ENCODE measurements around the gene INPP5A. TPM values are rescaled to one million over a fixed set of nuclear protein-coding genes. Genes with fewer than 3 reads are reported as not detected.
"Not testable (repeated sequence)": the region's sequence is repeated elsewhere in the genome, so short reads cannot be mapped to it uniquely, and the experiment has no call there.

INPP5A gene
- total and polyA plus RNA-seq, 4 donors = 37.7 to 112 (median 54.9) TPM

GRCh38 chr10:132768346-132769248 lies 231.0 kb downstream of the INPP5A start:
- intact Hi-C loops (cut with DNase I) = no loop called here
- peaks cover 0 to 8% of the 10 kb centered on the region in 2 donors for H3K36me3 ChIP-seq (ENCODE audit: control insufficient read depth in 1 of 2, insufficient read depth in 2 of 2, low read length in 1 of 2)
- ATAC-seq (ENCODE audit: low FRiP score) = no peak
- peaks cover 2% of the 10 kb centered on the region for H3K9me3 ChIP-seq (ENCODE audit: control insufficient read depth, low read length)
- H3K27me3 ChIP-seq (ENCODE audit: control insufficient read depth in 1 of 2, insufficient read depth in 2 of 2, low read length in 1 of 2) = no peaks in the 10 kb centered on the region
- no peak overlapping the region for H3K4me3 ChIP-seq (ENCODE audit: low read length in 2 of 2)
- no peak for DNase-seq
- H3K4me1 ChIP-seq (ENCODE audit: control insufficient read depth in 1 of 2, insufficient read depth in 2 of 2, low read length in 2 of 2) = no peaks in the 10 kb centered on the region
- H3K27ac ChIP-seq (ENCODE audit: low read depth in 1 of 2, low read length in 2 of 2) = no peak overlapping the region
- 98% methylated on average over 41 of the region's 41 CpGs for WGBS, 2 donors

GRCh38 chr10:132770061-132771021 lies 232.8 kb downstream of the INPP5A start:
- intact Hi-C loops (cut with DNase I) = no loop called here

GRCh38 chr10:132772816-132773215 lies 235.2 kb downstream of the INPP5A start:
- WGBS, 2 donors = 92 to 93% methylated on average over 19 to 20 of the region's 25 CpGs
- not testable (repeated sequence) for H3K27me3 ChIP-seq (ENCODE audit: control insufficient read depth in 1 of 2, insufficient read depth in 2 of 2, low read length in 1 of 2); H3K27ac ChIP-seq (ENCODE audit: low read depth in 1 of 2, low read length in 2 of 2)

More at GRCh38 chr10:132770061-132771021, 232.8 kb downstream of the INPP5A start:
- 95 to 96% methylated on average over 40 to 45 of the region's 45 CpGs for WGBS, 2 donors
- ATAC-seq (ENCODE audit: low FRiP score) (no peak), DNase-seq (no peak)
- H3K27me3 ChIP-seq (ENCODE audit: control insufficient read depth in 1 of 2, insufficient read depth in 2 of 2, low read length in 1 of 2) = no peaks in the 10 kb centered on the region
- peaks cover 2% of the 10 kb centered on the region for H3K9me3 ChIP-seq (ENCODE audit: control insufficient read depth, low read length)
- H3K4me3 ChIP-seq (ENCODE audit: low read length in 2 of 2) = no peak overlapping the region
- no peaks in the 10 kb centered on the region for H3K4me1 ChIP-seq (ENCODE audit: control insufficient read depth in 1 of 2, insufficient read depth in 2 of 2, low read length in 2 of 2)
- H3K27ac ChIP-seq (ENCODE audit: low read depth in 1 of 2, low read length in 2 of 2) = no peak overlapping the region
- H3K36me3 ChIP-seq (ENCODE audit: control insufficient read depth in 1 of 2, insufficient read depth in 2 of 2, low read length in 1 of 2) = peaks cover 0 to 8% of the 10 kb centered on the region in 2 donors

GRCh38 chr10:132774181-132774901 lies 236.8 kb downstream of the INPP5A start:
- no peak for DNase-seq
- ATAC-seq (ENCODE audit: low FRiP score) = no peak
- peaks cover 0 to 5% of the 10 kb centered on the region in 2 donors for H3K36me3 ChIP-seq (ENCODE audit: control insufficient read depth in 1 of 2, insufficient read depth in 2 of 2, low read length in 1 of 2)
- WGBS, 2 donors = 75 to 78% methylated on average over 28 to 29 of the region's 29 CpGs
- H3K4me3 ChIP-seq (ENCODE audit: low read length in 2 of 2) = no peak overlapping the region
- no peak overlapping the region for H3K27ac ChIP-seq (ENCODE audit: low read depth in 1 of 2, low read length in 2 of 2)
- H3K4me1 ChIP-seq (ENCODE audit: control insufficient read depth in 1 of 2, insufficient read depth in 2 of 2, low read length in 2 of 2) = no peaks in the 10 kb centered on the region
- intact Hi-C loops (cut with DNase I) = no loop called here
- H3K9me3 ChIP-seq (ENCODE audit: control insufficient read depth, low read length) = peaks cover 1% of the 10 kb centered on the region
- no peaks in the 10 kb centered on the region for H3K27me3 ChIP-seq (ENCODE audit: control insufficient read depth in 1 of 2, insufficient read depth in 2 of 2, low read length in 1 of 2)

More at GRCh38 chr10:132772816-132773215, 235.2 kb downstream of the INPP5A start:
- H3K4me3 ChIP-seq (ENCODE audit: low read length in 2 of 2); DNase-seq; H3K36me3 ChIP-seq (ENCODE audit: control insufficient read depth in 1 of 2, insufficient read depth in 2 of 2, low read length in 1 of 2); ATAC-seq (ENCODE audit: low FRiP score); intact Hi-C loops (cut with DNase I); H3K9me3 ChIP-seq (ENCODE audit: control insufficient read depth, low read length); H3K4me1 ChIP-seq (ENCODE audit: control insufficient read depth in 1 of 2, insufficient read depth in 2 of 2, low read length in 2 of 2): not testable (repeated sequence)

- WGBS, 2 donors = 79 to 82% methylated on average over 14 to 22 of the region's 22 CpGs
- peaks cover 0 to 10% of the 10 kb centered on the region in 2 donors for H3K36me3 ChIP-seq (ENCODE audit: control insufficient read depth in 1 of 2, insufficient read depth in 2 of 2, low read length in 1 of 2)
- no peaks in the 10 kb centered on the region for H3K27me3 ChIP-seq (ENCODE audit: control insufficient read depth in 1 of 2, insufficient read depth in 2 of 2, low read length in 1 of 2)
- H3K4me1 ChIP-seq (ENCODE audit: control insufficient read depth in 1 of 2, insufficient read depth in 2 of 2, low read length in 2 of 2) = no peaks in the 10 kb centered on the region
- intact Hi-C loops (cut with DNase I) = no loop called here
- no peak overlapping the region for H3K4me3 ChIP-seq (ENCODE audit: low read length in 2 of 2)
- no peak overlapping the region for H3K27ac ChIP-seq (ENCODE audit: low read depth in 1 of 2, low read length in 2 of 2)
- no peak for ATAC-seq (ENCODE audit: low FRiP score)
- no peak for DNase-seq
- H3K9me3 ChIP-seq (ENCODE audit: control insufficient read depth, low read length) = no peaks in the 10 kb centered on the region
These were observed 237.6 kb downstream of the INPP5A start for GRCh38 chr10:132774902-132775863.

- no peak for DNase-seq
- H3K9me3 ChIP-seq (ENCODE audit: control insufficient read depth, low read length) = peaks cover 2% of the 10 kb centered on the region
- no peak overlapping the region for H3K4me3 ChIP-seq (ENCODE audit: low read length in 2 of 2)
- no peaks in the 10 kb centered on the region for H3K4me1 ChIP-seq (ENCODE audit: control insufficient read depth in 1 of 2, insufficient read depth in 2 of 2, low read length in 2 of 2)
- WGBS, 2 donors = 93 to 95% methylated on average over 18 of the region's 18 CpGs
- no peaks in the 10 kb centered on the region for H3K27me3 ChIP-seq (ENCODE audit: control insufficient read depth in 1 of 2, insufficient read depth in 2 of 2, low read length in 1 of 2)
- peaks cover 0 to 13% of the 10 kb centered on the region in 2 donors for H3K36me3 ChIP-seq (ENCODE audit: control insufficient read depth in 1 of 2, insufficient read depth in 2 of 2, low read length in 1 of 2)
- no peak for ATAC-seq (ENCODE audit: low FRiP score)
- H3K27ac ChIP-seq (ENCODE audit: low read depth in 1 of 2, low read length in 2 of 2) = no peak overlapping the region
- intact Hi-C loops (cut with DNase I) = no loop called here
These were observed 238.6 kb downstream of the INPP5A start for GRCh38 chr10:132776186-132776585.

GRCh38 chr10:132776821-132777220 lies 239.2 kb downstream of the INPP5A start:
- no peak for ATAC-seq (ENCODE audit: low FRiP score)
- DNase-seq = no peak
- Histone ChIP-seq H3K4me1 (ENCODE audit: control insufficient read depth in 1 of 2, insufficient read depth in 2 of 2, low read length in 2 of 2) (no peaks in the 10 kb centered on the region), H3K4me3 (ENCODE audit: low read length in 2 of 2) (no peak overlapping the region), H3K27me3 (ENCODE audit: control insufficient read depth in 1 of 2, insufficient read depth in 2 of 2, low read length in 1 of 2) (no peaks in the 10 kb centered on the region), H3K36me3 (ENCODE audit: control insufficient read depth in 1 of 2, insufficient read depth in 2 of 2, low read length in 1 of 2) (peaks cover 1 to 17% of the 10 kb centered on the region in 2 donors), H3K27ac (ENCODE audit: low read depth in 1 of 2, low read length in 2 of 2) (no peak overlapping the region), H3K9me3 (ENCODE audit: control insufficient read depth, low read length) (peaks cover 6% of the 10 kb centered on the region)
- intact Hi-C loops (cut with DNase I) = no loop called here
- WGBS, 2 donors = 83 to 90% methylated on average over 15 to 18 of the region's 18 CpGs

All from aorta (tissue), 5 donors.